AG09319 (cell line): ENCODE data around the gene MINDY4.

Source experiments
- DNase-seq: peaks from one replicate; pipeline ENCODE4 v3.0.0-alpha.2; 2010; ENCODE audit warnings: low read depth; ENCODE audit errors: extremely low read depth
- CTCF ChIP-seq: IDR thresholded peaks from 2 replicates; pipeline ENCODE4 v1.5.1; 2011; ENCODE audit warnings: low read depth, mild to moderate bottlenecking, inconsistent platforms, low read length, moderate library complexity

MINDY4 gene

GRCh38 chr7:30741289-30741688 lies 29.9 kb upstream of the MINDY4 start:
- TF ChIP-seq CTCF, result no peak
- no peak for DNase-seq

- no peak for DNase-seq
- peak; percentile 58 for TF ChIP-seq CTCF
Measured at GRCh38 chr7:30743371-30744074, 27.7 kb upstream of the MINDY4 start.

- no peak for TF ChIP-seq CTCF
- DNase-seq, result no peak
Measured at GRCh38 chr7:30744075-30744417, 27.2 kb upstream of the MINDY4 start.

- TF ChIP-seq CTCF, result no peak
- no peak for DNase-seq
Measured at GRCh38 chr7:30745261-30745941, 25.8 kb upstream of the MINDY4 start.

- DNase-seq, result no peak
- TF ChIP-seq CTCF, result no peak
Measured at GRCh38 chr7:30750010-30750409, 21.2 kb upstream of the MINDY4 start.

- peak; percentile 98 for DNase-seq
- no peak for TF ChIP-seq CTCF
Measured at GRCh38 chr7:30750683-30751650, 20.2 kb upstream of the MINDY4 start.
